HepG2 (cell line): ENCODE measurements around the gene ANTKMT. TPM values are rescaled to one million over a fixed set of nuclear protein-coding genes. Genes with fewer than 3 reads are reported as not detected.

Source experiments
- ATAC-seq: fragments of 200-7000 bp; cut with Tn5 transposase; 3 replicates; pipeline ENCODE4 v1.9.1; 2020; ENCODE audit warnings: mild to moderate bottlenecking, moderate library complexity
- BruUV-seq: library from RNA; stranded (reverse); fragments of 400-500 nt; replicated peaks from 2 replicates; lab custom pipeline; 2021; lab: Mats Ljungman, UMichigan
- CTCF ChIA-PET: fragments of 300-600 bp; formaldehyde crosslinking; extraction: SDS; loops from one replicate; lab custom pipeline; 2021; ENCODE audit warnings: low total read pairs, inconsistent platforms, low intra/inter-chr PET ratio; lab: Yijun Ruan, JAX
- POLR2A ChIA-PET: fragments of 350-600 bp; sonication (Branson Sonifier 250); formaldehyde crosslinking; loops from one replicate; lab custom pipeline; 2020; ENCODE audit warnings: antibody characterized with exemption, inconsistent platforms; lab: Yijun Ruan, JAX
- DNase-seq: peaks from one replicate; pipeline ENCODE4 v3.0.0-alpha.2; 2015; ENCODE audit warnings: low spot score
- FAIRE-seq: peaks from 3 replicates; lab custom pipeline; 2011; peaks lifted over from hg19 to GRCh38; lab: Jason Lieb, UNC
- H2AFZ ChIP-seq: one replicate; pipeline ENCODE4 v1.6.1; 2011; ENCODE audit warnings: low read length, inconsistent platforms
- H3K27ac ChIP-seq: fragments of 300-600 bp; 3 replicates; pipeline ENCODE4 v1.8.0; 2011; ENCODE audit warnings: mixed run types, mild to moderate bottlenecking, mixed read lengths, low read length, inconsistent platforms; ENCODE audit not compliant: insufficient read depth; ENCODE audit errors: extremely low read length
- H3K27me3 ChIP-seq, 2 experiments: fragments of 200-600 bp in 1 of 2; 2 replicates in 1 of 2; 3 replicates in 1 of 2; pipeline versions ENCODE4 v1.6.0 to v1.8.0; 2011; ENCODE audit warnings: low read length in 2 of 2, mild to moderate bottlenecking in 2 of 2, moderate library complexity in 2 of 2, inconsistent platforms in 1 of 2; ENCODE audit not compliant: insufficient read depth in 2 of 2, control insufficient read depth in 1 of 2
- H3K36me3 ChIP-seq, 2 experiments: fragments of 200-600 bp in 1 of 2; replicated peaks in 1 of 2; 2 replicates in 1 of 2; 3 replicates in 1 of 2; pipeline versions ENCODE4 v1.5.1 to v1.8.0; 2011; ENCODE audit warnings: low read length in 2 of 2, inconsistent platforms in 1 of 2; ENCODE audit not compliant: insufficient read depth in 2 of 2, control insufficient read depth in 1 of 2
- H3K4me1 ChIP-seq: 2 replicates; pipeline ENCODE4 v1.5.1; 2012; ENCODE audit warnings: low read length, inconsistent platforms; ENCODE audit not compliant: insufficient read depth
- H3K4me2 ChIP-seq: 2 replicates; pipeline ENCODE4 v1.6.0; 2011; ENCODE audit warnings: low read depth, low read length, inconsistent platforms
- H3K4me3 ChIP-seq, 3 experiments: fragments of 200-600 bp in 1 of 3; sonication (generic), shearing (Covaris generic) in 1 of 3; replicated peaks in 1 of 3; 2 replicates each; pipeline ENCODE4 v1.5.1; 2011 to 2016; ENCODE audit warnings: low read length in 3 of 3, inconsistent platforms in 2 of 3, low read depth in 2 of 3, mild to moderate bottlenecking in 2 of 3, control low read depth in 1 of 3, mixed read lengths in 1 of 3; ENCODE audit not compliant: insufficient read depth in 1 of 3
- H3K79me2 ChIP-seq: one replicate; pipeline ENCODE4 v1.6.1; 2011; ENCODE audit warnings: low read length, inconsistent platforms; ENCODE audit not compliant: insufficient read depth
- H3K9ac ChIP-seq: 2 replicates; pipeline ENCODE4 v1.6.0; 2011; ENCODE audit warnings: mild to moderate bottlenecking, low read depth, low read length, inconsistent platforms; ENCODE audit not compliant: insufficient read depth
- H3K9me3 ChIP-seq: 2 replicates; pipeline ENCODE4 v1.5.1; 2012; ENCODE audit warnings: mild to moderate bottlenecking, low read length
- H4K20me1 ChIP-seq: 2 replicates; pipeline ENCODE4 v1.6.0; 2011; ENCODE audit warnings: inconsistent platforms, mild to moderate bottlenecking, low read length, moderate library complexity; ENCODE audit not compliant: insufficient read depth
- CREB3 ChIP-seq: sonication (generic); formaldehyde crosslinking; IDR thresholded peaks from 2 replicates; pipeline ENCODE4 v1.5.0; 2020; ENCODE audit warnings: missing genetic modification reagents
- DDIT3 ChIP-seq: sonication (generic); formaldehyde crosslinking; IDR thresholded peaks from 2 replicates; pipeline ENCODE4 v1.4.0; 2020; ENCODE audit warnings: mild to moderate bottlenecking, missing genetic modification reagents
- DRAP1 ChIP-seq: IDR thresholded peaks from 2 replicates; pipeline ENCODE4 v1.6.1; 2016; ENCODE audit warnings: missing genetic modification reagents, missing compliant biosample characterization
- KDM6A ChIP-seq: IDR thresholded peaks from 2 replicates; pipeline ENCODE4 v1.6.1; 2016; ENCODE audit warnings: low read depth
- MAFF ChIP-seq: IDR thresholded peaks from 2 replicates; pipeline ENCODE4 v1.6.1; 2011; ENCODE audit warnings: low read depth, low read length, improper control_type of control experiment
- MAFK ChIP-seq, 2 experiments: IDR thresholded peaks in 1 of 2; conservative IDR thresholded peaks in 1 of 2; 2 replicates each; pipeline ENCODE4 v1.6.1; 2011; ENCODE audit warnings: improper control_type of control experiment in 2 of 2, low read length in 2 of 2
- PHF5A ChIP-seq: IDR thresholded peaks from one replicate; pipeline ENCODE4 v1.6.1; 2018; ENCODE audit warnings: low read depth, missing genetic modification reagents; ENCODE audit not compliant: unreplicated experiment
- POLR2AphosphoS5 ChIP-seq: IDR thresholded peaks from 2 replicates; pipeline ENCODE4 v1.6.1; 2012; ENCODE audit warnings: low read depth, low read length
- TP53 ChIP-seq: sonication (generic); formaldehyde crosslinking; conservative IDR thresholded peaks from 2 replicates; pipeline ENCODE4 v1.4.0; 2020; ENCODE audit warnings: missing genetic modification reagents
- U2AF1 ChIP-seq: fragments of 200-400 bp; formaldehyde crosslinking; optimal IDR thresholded peaks from 2 replicates; pipeline ENCODE3; 2017; ENCODE audit warnings: mild to moderate bottlenecking, low read depth, low read length
- ZNF281 ChIP-seq: sonication (generic); formaldehyde crosslinking; IDR thresholded peaks from 2 replicates; pipeline ENCODE4 v1.4.0; 2020; ENCODE audit warnings: missing genetic modification reagents, borderline replicate concordance
- ZNF672 ChIP-seq: sonication (generic); formaldehyde crosslinking; IDR thresholded peaks from 2 replicates; pipeline ENCODE4 v1.8.1; 2022; ENCODE audit warnings: missing genetic modification reagents
- ZNF780A ChIP-seq: sonication (generic); formaldehyde crosslinking; IDR thresholded peaks from 2 replicates; pipeline ENCODE4 v1.8.0; 2022; ENCODE audit warnings: mild to moderate bottlenecking, missing genetic modification reagents, moderate library complexity
- ZNF83 ChIP-seq: sonication (generic); formaldehyde crosslinking; IDR thresholded peaks from 2 replicates; pipeline ENCODE4 v1.4.0; 2020; ENCODE audit warnings: missing genetic modification reagents, mild to moderate bottlenecking, borderline replicate concordance
- whole genome bisulfite sequencing: methylation state at CpG from one replicate; pipeline ENCODE4 v1.1.6; 2017; ENCODE audit warnings: low lambda C conversion rate; 5-methylcytosine and 5-hydroxymethylcytosine counted together
- in situ Hi-C: cut with HindIII; loops from 2 replicates; pipeline ENCODE4 v1.10.0; 2017; ENCODE audit warnings: low pct_unique_long_range_greater_than_20kb; ENCODE audit not compliant: extremely low pct_ligation_motif_present
- intact Hi-C: fragments of 100-400 bp; cut with micrococcal nuclease; formaldehyde crosslinking; loops from one replicate; pipeline ENCODE4 v1.10.0; 2022; ENCODE audit not compliant: unreplicated experiment
- polyA plus RNA-seq, 8 experiments: library from polyadenylated mRNA; depleted of rRNA in 3 of 8; stranded (reverse) in 7 of 8; unstranded in 1 of 8; fragments of >200 nt; fragmentation: Illumina TruSeq in 4 of 8; extraction: Trizol in 4 of 8; gene quantifications; 2 replicates each; pipeline versions ENCODE4 v1.2.1 to v1.2.3, GENCODE V29; 2011 to 2016; ENCODE audit warnings: low read depth in 4 of 8, missing spikeins in 1 of 8, mixed read lengths in 1 of 8; ENCODE audit not compliant: insufficient read depth in 1 of 8
- total RNA-seq, 5 experiments: library from RNA; depleted of rRNA; stranded (reverse); fragments of >200 nt; fragmentation: Illumina TruSeq; extraction: Trizol; gene quantifications; 2 replicates each; pipeline ENCODE4 v1.2.3, GENCODE V29; 2016; ENCODE audit warnings: low read depth in 1 of 5

The ANTKMT gene
- total and polyA plus RNA-seq, 2 of the 13 experiments (the other 11 are each of a cell fraction or from before 2014, with no cell fraction given) = 7.5 to 47.8 TPM

- ATAC-seq (no peak), DNase-seq (no peak), FAIRE-seq (no peak)
- Histone ChIP-seq H3K4me3 (no peak overlapping the region), H3K79me2 (no peaks in the 10 kb centered on the region), H3K4me2 (no peak overlapping the region), H3K4me1 (peaks cover 6% of the 10 kb centered on the region), H3K27ac (no peak overlapping the region), H4K20me1 (no peaks in the 10 kb centered on the region), H3K27me3 (peaks cover 0 to 2% of the 10 kb centered on the region in 2 experiments; a peak in 2 of 5 replicates), H2AFZ (no peak overlapping the region), H3K9me3 (no peaks in the 10 kb centered on the region), H3K36me3 (no peaks in the 10 kb centered on the region), H3K9ac (no peak overlapping the region)
- ChIA-PET CTCF (no interaction called here), POLR2A (no interaction called here)
- no TSS peak for BruUV-seq
- 61% methylated on average over 36 of the region's 48 CpGs for WGBS
- no peak for TF ChIP-seq ZNF83 (CRISPR knock-in tag)
- peak; percentile 45; the same call in 1 of the 2 replicates for TF ChIP-seq MAFF
- no peak for TF ChIP-seq CREB3 (CRISPR knock-in tag)
- no peak for TF ChIP-seq DRAP1
- no peak for TF ChIP-seq DDIT3 (CRISPR knock-in tag)
- TF ChIP-seq ZNF672 (CRISPR knock-in tag) = no peak
- TF ChIP-seq U2AF1 = no peak
- no peak for TF ChIP-seq KDM6A (CRISPR knock-in tag)
- TF ChIP-seq MAFK (conservative IDR thresholded peaks at IDR 0.05 in 1 of 2, IDR thresholded peaks at IDR 0.05 in 1 of 2; ENCODE audit: low read length in 2 of 2) = peak; percentile 63 to 72
- no peak for TF ChIP-seq POLR2AphosphoS5
- no peak for TF ChIP-seq PHF5A
- TF ChIP-seq ZNF780A = no peak
- TF ChIP-seq TP53 (CRISPR knock-in tag) = no peak
- TF ChIP-seq ZNF281 (CRISPR knock-in tag) = no peak
- intact Hi-C loops = no loop called here
- in situ Hi-C loops = no loop called here
Observed at GRCh38 chr16:766820-767640, 46.1 kb downstream of the ANTKMT start.
